NOMO-1 treated with dmso at 0.1 percent for 144 hours (cell line): Measurements from ENCODE around the gene RASAL1.

Experiments used
- DNase-seq: peaks from one replicate; lab custom pipeline; 2025; ENCODE audit not compliant: unreplicated experiment; lab: John Stamatoyannopoulos, UW

The RASAL1 gene

GRCh38 chr12:113061061-113061694, 74.4 kb downstream of the RASAL1 start:
- no peak for DNase-seq

GRCh38 chr12:113060336-113060960, 75.1 kb downstream of the RASAL1 start:
- no peak for DNase-seq

- no peak for DNase-seq
Measured at GRCh38 chr12:113059071-113059595, 76.4 kb downstream of the RASAL1 start.

GRCh38 chr12:113058553-113058952, 77.0 kb downstream of the RASAL1 start:
- DNase-seq, result no peak

DNA sequence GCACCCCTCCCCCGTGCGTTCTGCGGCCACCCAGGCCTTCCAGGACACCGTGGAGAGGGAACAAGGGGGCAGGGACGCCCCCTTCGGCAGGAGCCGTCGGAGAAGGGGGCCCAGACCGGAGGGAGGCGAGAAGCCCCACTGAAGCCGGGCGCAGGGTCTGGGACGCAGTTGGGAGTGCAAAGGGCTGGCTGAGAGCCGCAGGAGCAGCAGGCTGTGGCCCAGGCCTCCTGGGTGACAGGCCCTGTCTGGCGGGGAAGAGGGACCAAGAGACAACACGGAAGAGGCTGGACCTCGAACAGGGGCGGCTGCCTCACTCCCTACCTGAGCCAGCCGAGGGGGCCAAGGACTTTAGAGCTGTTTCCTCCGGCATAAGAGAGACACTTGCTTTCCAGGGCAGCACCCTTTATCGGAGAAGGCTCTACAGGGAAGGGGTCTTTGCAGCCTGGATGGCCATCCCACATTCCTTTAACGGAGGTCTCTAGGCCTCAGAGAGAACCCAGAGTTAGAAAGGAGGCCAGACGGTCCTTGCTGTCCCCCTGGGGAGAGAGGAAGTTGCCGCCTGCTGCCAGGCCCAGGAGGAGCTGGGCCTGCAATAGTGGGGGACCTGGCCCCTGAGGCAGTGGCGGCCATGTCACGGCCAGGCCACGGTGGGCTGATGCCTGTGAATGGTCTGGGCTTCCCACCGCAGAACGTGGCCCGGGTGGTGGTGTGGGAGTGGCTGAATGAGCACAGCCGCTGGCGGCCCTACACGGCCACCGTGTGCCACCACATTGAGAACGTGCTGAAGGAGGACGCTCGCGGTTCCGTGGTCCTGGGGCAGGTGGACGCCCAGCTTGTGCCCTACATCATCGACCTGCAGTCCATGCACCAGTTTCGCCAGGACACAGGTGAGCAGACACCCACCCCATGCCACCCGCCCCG, 77.7 kb downstream of the RASAL1 start:
- DNase-seq, result no peak

GRCh38 chr12:113056631-113057488, 78.7 kb downstream of the RASAL1 start, which contains the start of gene DTX1:
Gene DTX1, plus strand, starts transcription at chr12:113056730. Its CDS starts 1,463 bp downstream, at chr12:113058193.
- DNase-seq, result no peak

GRCh38 chr12:113056381-113056630, 79.3 kb downstream of the RASAL1 start:
- DNase-seq, result no peak

GRCh38 chr12:113055594-113056380, 79.8 kb downstream of the RASAL1 start:
- DNase-seq, result no peak

- no peak for DNase-seq
Measured at GRCh38 chr12:113054948-113055486, 80.5 kb downstream of the RASAL1 start.

DNA sequence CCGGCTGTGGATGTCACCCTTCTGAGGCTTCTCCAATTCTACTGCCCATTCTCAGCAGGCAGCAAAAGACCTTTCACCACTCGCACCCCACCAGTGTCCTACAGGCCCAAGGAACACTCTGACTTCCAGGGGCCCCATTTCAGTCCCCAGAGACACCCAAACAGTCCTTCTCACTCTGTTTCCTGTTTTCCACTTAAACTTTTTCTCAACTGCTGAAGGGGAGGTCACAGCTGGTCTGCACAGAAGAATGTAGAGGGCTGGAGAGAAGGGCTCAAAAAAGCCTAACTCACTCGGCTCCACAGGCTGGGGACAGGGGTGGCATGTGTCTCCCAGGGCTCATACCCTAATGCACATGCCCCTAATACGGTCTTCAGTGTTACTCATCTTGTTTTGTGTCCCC, 83.2 kb downstream of the RASAL1 start:
- no peak for DNase-seq

GRCh38 chr12:113051759-113052158, 83.8 kb downstream of the RASAL1 start:
- DNase-seq, result no peak

GRCh38 chr12:113050795-113051194, 84.8 kb downstream of the RASAL1 start:
- no peak for DNase-seq

GRCh38 chr12:113049976-113050742, 85.4 kb downstream of the RASAL1 start:
- no peak for DNase-seq
